GM20000 (cell line): ENCODE measurements around the gene MLLT10.

ENCODE experiments used
- DNase-seq: peaks from one replicate; pipeline ENCODE4 v3.0.0; 2012; ENCODE audit warnings: low spot score
- TF ChIP-seq, protein P1 (sequence below): IDR thresholded peaks from 2 replicates; pipeline ENCODE4 v1.5.1; 2012; ENCODE audit warnings: mild to moderate bottlenecking, control low read depth; ENCODE audit errors: extremely low read depth, missing control alignments

MLLT10 gene

DNA sequence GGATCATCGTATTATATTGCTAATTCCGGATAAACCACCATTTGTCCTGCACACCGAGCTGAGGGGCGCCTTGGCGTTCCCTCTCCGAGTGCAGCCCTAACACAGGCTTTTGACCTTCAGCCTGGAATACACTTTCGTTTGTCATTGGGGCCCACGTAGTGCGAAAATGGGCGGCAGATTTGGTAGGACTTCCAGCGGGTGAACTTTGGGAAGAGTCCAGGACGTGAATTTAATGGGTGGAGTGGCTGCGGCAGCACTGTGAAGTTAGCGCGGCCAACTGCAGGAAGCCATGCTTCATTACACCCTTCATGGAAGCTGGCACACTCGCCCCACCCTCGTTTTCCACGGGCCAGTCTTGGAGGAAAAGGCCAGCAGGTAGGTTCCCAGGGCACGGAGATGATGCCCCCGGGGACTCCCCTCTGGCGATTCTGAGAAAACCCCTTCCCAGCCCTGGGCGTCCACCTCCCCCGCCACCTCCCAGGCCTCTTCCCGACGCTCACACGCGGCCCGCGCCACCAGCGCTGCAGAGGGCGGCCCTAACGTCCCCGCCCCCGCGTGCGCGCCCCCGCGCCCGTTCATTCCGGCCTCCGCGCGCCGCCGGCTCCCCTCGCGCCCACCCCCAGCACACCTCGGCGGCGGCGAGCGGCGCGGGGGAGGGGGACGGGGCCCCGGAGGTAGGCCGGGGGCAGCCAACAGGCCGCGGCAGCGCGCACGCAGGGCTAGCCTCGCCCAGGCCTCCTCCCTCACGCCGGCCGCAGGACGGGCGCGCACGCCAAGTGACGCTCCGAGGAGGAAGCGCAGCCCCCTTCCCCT is at the start of gene MLLT10:
Gene MLLT10 (plus strand): TSS at position 766 of the 813 bp plus-strand sequence. CDS start 413 bp downstream, outside the sequence.
- peak; percentile 98 for DNase-seq
- TF ChIP-seq, protein P1, sequence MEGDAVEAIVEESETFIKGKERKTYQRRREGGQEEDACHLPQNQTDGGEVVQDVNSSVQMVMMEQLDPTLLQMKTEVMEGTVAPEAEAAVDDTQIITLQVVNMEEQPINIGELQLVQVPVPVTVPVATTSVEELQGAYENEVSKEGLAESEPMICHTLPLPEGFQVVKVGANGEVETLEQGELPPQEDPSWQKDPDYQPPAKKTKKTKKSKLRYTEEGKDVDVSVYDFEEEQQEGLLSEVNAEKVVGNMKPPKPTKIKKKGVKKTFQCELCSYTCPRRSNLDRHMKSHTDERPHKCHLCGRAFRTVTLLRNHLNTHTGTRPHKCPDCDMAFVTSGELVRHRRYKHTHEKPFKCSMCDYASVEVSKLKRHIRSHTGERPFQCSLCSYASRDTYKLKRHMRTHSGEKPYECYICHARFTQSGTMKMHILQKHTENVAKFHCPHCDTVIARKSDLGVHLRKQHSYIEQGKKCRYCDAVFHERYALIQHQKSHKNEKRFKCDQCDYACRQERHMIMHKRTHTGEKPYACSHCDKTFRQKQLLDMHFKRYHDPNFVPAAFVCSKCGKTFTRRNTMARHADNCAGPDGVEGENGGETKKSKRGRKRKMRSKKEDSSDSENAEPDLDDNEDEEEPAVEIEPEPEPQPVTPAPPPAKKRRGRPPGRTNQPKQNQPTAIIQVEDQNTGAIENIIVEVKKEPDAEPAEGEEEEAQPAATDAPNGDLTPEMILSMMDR = no peak

GRCh38 chr10:21487416-21488180 is 46.4 kb upstream of the MLLT10 start:
- DNase-seq = no peak
- TF ChIP-seq, protein P1 = no peak

DNA sequence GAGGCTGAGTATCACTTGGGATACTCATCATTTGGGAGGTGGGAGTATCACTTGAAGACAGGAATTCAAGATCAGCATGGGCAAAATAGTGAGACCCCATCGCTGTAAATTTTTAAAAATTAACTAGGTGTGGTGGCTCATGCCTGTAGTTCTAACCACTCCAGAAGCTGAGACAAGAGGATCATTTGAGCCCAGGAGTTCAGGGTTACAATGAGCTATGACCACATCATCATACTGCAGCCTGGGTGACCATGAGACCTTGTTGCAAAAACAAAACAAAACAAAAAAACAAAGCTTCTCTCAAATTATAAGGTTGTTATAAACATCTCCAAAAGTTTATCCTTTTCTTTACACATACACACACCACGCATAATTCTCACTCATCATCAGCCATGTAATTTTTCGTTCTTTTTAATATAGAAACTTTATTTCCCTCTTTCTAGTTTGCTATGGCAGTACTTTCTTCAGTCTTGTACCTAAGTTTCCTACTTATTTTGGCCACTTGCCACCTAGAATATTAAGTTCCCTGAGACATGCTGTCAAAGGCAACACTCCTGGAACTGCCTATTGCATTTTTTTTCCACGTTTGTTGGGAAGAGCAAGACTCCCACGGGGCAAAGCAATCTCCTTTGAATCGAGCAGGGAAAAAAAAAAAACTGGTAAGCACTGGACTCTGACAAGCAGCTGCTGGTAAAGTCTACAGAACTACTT is 45.6 kb upstream of the MLLT10 start:
- DNase-seq = no peak
- TF ChIP-seq, protein P1 = no peak

GRCh38 chr10:21488957-21489446 is 45.0 kb upstream of the MLLT10 start:
- DNase-seq = no peak
- TF ChIP-seq, protein P1 = no peak

- TF ChIP-seq, protein P1 = no peak
- no peak for DNase-seq
These were observed 43.9 kb upstream of the MLLT10 start for GRCh38 chr10:21490028-21490710.

GRCh38 chr10:21490711-21491105 is 43.3 kb upstream of the MLLT10 start:
- DNase-seq = no peak
- TF ChIP-seq, protein P1 = no peak
